HG02943 (cell line): ENCODE results near the gene NRIP1.
"Not testable (repeated sequence)": the region's sequence is repeated elsewhere in the genome, so short reads cannot be mapped to it uniquely, and the experiment has no call there.

Experiments used
- ATAC-seq: cut with Tn5 transposase; IDR thresholded peaks from one replicate; pipeline ENCODE4 v1.9.1; 2021; ENCODE audit warnings: mild to moderate bottlenecking, low read depth, moderate library complexity; ENCODE audit not compliant: unreplicated experiment

Gene NRIP1

DNA sequence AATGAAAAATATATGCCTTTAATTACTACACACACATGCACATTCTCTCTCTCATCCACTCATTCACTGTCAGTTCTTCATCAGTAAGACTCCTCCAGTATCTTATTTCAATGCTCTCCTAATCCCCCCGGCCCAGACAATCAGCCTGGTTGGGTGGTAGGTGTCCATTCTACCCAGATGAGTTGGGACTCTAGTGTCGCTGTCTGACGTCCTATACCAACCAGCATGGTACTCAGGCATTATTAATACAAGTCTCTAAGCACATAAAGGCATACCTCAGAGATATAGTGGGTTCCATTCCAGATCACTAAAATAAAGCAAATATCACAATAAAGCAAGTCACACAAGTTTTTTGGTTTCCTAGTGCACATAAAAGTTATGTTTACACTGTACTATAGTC lies 19.8 kb downstream of the NRIP1 start:
- ATAC-seq = no peak

DNA sequence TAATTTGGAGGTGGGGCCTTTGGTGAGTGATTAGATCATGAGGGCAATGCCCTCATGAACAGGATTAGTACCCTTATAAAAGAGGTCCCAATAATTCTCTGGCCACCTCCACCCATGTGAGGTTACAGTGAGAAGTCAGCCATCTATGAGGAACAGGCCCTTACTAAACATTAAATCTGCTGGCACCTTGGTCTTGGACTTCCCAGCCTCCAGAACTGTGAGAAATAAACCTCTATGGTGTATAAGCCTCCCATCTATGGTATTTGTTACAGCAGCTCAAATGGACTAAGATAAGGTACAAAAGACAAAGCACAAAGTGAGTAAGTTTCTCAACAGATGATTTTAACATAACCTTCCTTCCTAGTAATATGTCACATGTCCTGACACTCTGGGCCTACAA lies 22.3 kb downstream of the NRIP1 start:
- ATAC-seq = no peak

DNA sequence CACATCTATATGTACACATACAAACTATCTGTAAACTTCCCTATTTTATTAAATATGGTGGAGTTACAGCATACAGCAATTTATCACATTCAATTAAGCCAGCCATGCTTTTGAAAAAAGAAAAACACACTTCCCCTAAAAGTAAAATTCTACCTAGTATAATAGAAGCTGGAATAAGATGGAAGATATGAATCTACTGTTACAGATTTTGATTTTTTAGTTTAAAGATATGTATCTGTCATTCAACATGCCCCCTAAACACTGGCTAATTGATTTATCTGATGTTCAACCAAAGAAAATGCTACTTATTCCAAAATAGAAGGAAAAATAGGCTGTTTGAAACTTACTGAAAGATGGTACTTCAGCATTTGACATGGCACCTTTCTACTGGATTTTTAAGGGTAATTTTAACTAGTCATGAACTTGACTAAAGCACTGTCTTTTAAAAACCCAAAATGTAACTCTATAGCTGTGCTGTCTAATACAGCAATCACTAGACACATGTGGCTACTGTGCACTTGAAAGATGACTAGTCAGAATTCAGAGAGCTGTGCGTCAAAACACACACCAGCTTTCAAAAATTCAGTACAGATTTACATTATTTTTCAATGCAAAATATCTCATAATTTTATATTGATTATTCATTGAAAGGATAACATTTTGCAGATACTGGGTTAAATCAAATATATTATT lies 25.0 kb downstream of the NRIP1 start:
- ATAC-seq = no peak

DNA sequence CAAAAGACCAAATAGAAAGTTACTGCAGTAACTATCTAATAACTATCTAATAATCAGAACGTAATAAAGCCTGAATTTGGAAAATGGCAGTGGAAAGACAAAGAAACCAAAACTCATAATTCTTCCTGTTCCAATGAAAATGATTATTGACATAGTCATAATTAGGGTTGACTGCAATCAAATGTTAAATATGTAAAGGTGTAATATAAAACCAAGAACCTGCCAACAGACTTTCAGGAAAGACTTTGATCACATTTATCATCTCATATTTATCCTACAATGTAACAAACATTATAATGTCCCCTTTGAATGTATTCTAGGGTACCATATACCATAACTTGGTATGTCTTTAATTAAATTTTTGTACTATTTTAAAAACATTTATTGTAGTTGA lies 26.9 kb downstream of the NRIP1 start:
- ATAC-seq = no peak

DNA sequence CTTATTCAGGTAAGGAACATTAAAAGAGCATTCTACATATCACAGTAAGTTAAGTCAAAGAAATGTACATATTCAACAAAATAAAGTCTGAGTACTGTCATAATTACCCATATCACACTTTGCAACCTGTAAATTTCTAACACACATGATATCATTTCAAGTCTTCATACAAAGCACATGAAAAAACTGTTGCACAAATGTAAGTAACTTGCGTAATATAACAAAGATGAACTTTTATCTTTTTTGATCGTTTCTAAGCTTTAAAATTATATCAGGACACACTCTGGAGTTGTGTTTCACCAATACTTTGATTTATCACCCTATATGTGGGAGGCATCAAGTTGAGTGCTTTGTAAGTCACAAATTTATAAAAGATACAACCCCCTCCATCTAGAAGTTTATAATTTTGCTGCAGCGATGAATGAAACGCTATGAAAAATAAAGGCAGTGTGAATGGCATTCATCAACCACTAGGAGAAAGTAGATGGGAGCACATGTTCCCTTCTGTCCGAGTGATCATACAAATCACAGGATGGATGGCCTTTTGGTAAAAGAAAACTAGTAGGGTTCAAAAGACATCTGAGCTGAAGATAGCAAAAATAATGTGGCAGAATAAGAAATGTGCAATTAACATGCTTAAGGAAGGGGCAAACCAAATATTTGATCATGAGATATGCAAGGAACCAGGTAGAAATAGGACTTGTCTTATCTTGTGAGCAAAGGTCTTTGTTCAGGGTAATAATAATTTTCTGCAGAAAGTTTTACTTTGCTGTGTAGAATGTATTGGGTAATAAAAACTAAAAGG lies 27.5 kb downstream of the NRIP1 start:
- no peak for ATAC-seq

DNA sequence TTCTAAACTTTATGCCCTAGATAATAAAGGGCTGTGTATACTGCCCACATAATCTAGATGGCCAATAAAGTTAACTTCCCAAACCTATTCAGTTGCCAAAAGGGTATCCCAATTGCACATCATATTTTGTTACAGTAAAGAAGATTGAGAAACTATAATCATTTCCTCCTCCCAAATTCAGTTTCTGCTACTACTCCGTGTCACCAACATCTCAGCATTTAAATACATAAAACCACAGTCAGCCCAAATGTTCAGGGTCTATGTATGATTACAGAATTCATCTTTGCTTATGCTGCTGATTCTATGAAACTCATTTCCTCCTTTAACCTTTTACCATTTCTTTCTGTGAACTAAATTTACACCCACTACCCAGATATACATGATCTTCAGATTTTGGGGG lies 28.6 kb downstream of the NRIP1 start:
- no peak for ATAC-seq

DNA sequence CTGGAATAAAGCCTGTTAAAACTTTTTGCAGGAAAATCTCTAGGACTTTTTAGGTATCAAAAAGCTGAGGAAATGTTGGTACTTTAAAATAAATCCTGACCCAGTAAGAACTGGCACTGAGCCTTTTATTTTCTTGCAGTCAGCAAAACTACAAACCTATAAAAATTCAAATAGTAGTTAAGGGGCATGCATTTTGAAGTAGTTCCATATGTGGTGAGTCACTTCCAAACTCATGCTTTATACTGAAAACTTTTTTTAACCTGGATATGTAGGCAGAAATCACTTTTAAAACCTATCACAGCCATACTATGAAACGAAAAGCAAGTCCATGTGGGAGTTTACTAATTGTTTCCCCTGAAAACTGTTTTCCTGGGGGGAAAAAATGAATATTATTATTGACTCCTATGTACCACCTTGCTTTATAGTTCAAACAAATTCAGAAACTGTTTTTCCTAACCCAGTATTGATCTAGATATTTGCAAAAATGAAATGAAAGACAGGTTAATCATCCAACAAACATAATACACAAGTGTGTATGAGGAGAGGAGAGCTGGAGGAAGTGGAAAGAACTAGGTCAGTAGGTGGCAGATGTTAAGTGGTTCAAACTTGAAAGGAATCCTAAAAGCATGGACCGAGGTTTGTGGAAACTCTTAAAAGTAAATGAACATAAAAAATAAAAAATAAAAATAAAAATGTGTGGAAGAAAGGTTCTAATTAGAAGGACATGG lies 30.5 kb downstream of the NRIP1 start:
- no peak for ATAC-seq

DNA sequence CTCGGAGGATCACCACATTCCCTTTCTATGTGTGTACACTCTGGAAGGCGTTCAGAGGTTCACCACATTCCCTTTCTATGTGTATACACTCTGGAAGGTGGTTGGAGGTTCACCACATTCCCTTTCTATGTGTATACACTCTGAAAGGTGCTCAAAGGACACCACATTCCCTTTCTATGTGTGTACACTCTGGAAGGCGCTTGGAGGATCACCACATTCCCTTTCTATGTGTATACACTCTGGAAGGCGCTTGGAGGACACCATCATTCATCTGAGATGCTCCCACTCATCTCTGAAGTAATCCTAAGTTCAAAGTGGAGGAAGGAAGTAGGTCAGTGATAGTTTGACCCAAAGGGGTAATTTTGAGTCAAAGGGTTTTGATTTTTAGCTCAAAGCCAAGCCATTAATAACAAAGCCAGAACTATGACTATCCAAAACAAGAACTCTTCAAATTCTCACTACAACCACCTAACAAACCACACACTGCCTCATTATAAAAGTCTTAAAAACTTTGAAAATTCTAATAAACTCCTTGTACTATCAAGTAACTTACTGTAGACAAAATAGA lies 32.9 kb downstream of the NRIP1 start:
- ATAC-seq = no peak

DNA sequence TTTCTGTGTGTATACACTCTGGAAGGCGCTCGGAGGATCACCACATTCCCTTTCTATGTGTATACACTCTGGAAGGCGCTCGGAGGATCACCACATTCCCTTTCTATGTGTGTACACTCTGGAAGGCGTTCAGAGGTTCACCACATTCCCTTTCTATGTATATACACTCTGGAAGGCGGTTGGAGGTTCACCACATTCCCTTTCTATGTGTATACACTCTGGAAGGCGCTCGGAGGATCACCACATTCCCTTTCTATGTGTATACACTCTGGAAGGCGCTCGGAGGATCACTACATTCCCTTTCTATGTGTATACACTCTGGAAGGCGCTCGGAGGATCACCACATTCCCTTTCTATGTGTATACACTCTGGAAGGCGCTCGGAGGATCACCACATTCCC lies 33.4 kb downstream of the NRIP1 start:
- ATAC-seq = not testable (repeated sequence)

DNA sequence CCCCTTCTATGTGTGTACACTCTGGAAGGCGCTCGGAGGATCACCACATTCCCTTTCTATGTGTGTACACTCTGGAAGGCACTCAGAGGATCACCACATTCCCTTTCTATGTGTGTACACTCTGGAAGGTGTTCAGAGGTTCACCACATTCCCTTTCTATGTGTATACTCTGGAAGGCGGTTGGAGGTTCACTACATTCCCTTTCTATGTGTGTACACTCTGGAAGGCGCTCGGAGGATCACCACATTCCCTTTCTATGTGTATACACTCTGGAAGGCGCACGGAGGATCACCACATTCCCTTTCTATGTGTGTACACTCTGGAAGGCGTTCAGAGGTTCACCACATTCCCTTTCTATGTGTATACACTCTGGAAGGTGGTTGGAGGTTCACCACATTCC lies 33.9 kb downstream of the NRIP1 start:
- ATAC-seq = not testable (repeated sequence)

DNA sequence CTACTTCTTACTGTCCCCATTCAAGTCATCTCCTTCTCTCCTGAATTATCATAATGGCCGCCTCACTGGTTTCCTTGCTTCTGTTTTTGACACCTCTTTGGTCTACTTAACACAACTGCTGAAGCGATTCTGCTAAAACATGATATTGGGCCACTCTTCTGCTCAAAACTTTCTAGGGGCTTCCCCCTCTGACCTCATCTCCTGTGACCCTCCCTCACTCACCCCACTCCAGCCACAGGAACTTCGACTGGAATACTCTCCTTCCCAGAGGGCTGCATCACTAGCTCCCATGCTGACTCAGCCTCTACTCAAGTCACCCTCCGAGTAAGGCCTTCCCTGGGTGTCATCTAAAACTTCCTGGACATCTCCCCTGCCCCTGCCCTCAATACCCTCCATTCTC lies 35.7 kb downstream of the NRIP1 start:
- no peak for ATAC-seq

DNA sequence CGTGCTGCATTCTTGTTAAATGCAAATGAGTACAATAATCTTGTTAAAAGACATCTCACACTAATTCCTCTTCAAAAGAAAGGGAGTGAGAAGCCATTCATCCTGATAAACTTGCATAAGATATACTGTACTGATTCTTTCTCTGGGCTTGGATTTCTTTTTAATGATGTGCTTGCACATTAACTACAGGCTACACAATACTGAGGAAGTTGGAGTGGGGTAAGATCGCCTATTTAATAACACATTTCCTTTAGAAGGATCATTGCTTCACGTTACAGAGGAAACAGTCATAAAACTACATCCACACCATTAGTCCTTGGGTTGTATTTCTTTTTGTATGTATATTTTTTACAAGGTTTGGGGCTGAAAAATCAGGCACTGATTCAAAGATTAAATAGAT lies 36.6 kb downstream of the NRIP1 start:
- ATAC-seq = no peak

DNA sequence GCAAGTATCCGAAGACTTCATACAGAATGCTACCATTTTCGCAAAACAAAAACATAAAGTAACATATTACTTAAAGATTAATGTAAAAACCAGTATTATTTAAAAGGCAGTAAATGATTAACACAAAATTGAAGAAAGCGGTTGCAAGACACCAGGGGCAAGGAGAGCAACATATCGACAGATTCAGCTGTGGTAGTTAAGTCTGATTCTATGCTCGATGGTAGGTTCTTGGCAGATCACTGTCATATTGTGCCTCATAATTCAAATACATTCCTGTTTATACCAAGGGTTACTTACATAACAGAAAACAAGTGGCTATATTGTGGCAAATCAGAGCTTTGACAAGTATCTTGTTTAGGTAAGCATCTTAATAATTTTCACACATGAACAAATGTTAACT lies 37.7 kb downstream of the NRIP1 start:
- ATAC-seq = no peak

DNA sequence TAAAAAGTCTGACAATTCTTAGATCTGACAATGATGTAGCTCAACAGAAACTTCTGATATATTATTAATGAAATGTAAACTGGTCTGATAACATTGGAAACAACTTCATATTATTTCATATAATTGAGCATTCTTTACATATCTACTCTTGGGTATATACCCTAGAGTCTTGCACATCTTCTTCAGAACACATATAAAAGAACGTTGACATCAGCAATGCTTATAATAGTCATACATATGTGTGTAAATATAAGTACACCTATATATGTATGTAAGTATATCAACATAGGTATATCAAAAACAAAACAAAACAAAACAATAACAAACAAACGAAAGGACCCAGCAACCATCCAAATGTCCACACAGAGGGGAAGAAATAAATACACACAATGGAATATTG lies 38.4 kb downstream of the NRIP1 start:
- no peak for ATAC-seq

DNA sequence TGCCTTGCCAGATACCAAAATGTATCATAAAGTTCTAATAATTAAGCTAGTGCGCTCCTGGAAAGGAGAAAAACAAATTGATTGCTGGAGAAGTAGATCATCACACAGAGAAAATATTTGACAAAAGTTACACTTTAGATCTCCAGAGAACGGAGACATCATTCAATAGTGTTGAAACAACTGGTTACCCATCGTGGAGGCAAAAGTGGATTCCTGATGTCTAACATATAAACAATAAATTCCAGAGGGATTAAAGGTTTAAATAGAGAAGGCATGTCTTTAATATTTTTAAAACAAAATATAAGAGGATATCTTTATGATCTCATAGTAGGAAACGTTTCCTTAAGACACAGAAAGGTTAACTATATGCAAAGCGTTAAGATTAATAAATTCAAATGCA lies 41.0 kb downstream of the NRIP1 start:
- no peak for ATAC-seq

DNA sequence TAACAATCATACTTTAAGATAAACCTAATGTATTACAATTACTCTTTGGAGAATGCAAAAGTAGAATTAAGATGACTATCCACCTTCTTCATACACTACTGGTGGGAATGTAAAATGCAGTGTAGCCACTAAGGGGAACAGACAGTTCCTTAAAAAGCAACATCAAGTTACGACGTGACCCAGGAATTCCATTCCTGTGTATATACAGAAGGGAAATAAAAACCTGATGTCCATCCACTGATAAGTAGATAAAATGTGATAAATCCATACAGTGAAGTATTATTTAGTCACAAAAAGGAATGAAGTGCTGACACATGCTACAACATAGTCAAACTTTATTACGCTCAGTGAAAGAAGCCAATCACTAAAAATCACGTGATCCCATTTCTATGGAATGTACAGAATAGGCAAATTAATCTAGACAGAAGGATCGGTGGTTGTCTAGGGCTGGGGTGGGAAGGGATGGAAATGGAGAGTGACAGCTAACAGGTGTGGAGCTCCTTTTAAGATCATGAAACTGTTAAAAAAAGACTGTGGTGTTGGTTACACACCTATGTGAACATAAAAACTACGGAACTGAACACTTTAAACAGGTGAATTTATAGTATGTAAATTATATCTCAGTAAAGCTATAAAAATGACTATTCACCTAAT lies 42.1 kb downstream of the NRIP1 start:
- no peak for ATAC-seq

DNA sequence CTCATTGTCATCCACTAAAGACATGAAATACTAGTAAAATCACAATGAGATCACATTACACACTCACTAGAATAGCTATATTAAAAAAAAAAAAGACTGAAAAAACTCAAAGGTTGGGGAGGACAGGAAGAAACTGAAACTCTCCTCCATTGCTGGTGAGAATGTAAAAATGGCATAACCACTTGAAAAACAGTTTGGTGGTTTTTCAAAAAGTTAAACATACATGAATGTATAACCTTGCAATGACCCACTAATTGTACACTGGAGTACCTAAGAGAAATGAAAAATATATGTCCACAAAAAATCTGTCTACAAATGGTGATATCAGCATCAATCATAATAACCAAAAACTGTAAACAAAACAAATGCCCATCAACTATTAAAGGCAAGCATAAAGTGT lies 44.0 kb downstream of the NRIP1 start:
- peak; percentile 62 for ATAC-seq

DNA sequence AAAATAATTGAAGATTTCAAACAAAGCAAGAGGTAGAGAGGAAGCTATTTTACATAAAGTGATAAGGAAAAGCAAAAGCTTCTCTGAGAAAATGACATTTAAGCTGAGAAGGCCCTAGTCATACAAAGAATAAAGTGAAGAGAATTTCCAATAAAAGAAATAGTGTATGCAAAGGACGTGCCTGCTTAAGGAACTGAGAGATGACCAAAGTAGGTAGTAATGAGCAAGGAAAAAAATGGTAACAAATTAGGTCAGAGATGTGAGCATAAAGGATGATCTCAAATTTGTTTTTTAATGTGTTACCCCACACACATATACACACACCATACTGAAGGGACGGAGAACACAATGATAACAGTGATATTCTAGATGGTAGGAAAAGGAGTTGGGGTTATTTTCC lies 46.4 kb downstream of the NRIP1 start:
- ATAC-seq = no peak

DNA sequence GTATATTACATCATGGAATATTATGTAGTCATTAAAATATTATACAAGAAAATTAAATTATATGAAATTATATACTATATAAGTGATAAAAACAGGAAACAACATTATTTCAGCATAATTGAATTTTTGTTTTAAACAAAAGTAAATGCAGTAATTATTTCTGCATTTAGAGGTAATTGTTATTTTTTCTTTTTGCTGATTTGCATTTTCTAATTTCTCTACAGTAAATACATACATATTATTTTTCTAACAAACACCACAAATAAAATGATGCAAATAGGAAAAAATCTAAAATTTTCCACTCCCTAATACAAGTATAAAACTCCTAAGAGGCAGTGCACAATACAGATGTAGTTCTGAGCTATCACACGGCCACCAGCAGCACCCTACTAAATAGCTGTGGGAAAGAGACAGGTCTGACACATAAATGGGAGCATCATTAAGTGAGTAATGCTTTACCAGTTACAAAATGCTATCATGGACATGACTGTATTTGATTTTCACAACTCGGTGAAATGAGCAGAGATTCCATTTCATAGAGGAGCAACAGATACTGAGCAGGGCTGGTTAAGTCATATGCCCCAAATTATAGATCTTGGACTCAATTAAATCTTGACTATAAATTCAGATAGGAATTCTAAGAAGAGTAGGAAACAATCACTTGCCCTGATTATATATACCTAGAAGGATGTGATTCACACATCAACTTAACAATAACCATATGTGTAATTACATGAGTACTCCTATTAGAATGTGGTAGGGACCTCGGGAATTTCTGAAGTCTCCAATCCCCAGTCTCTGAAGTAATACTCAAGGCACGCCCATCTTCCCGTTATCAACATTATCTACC lies 49.0 kb downstream of the NRIP1 start:
- ATAC-seq = no peak

DNA sequence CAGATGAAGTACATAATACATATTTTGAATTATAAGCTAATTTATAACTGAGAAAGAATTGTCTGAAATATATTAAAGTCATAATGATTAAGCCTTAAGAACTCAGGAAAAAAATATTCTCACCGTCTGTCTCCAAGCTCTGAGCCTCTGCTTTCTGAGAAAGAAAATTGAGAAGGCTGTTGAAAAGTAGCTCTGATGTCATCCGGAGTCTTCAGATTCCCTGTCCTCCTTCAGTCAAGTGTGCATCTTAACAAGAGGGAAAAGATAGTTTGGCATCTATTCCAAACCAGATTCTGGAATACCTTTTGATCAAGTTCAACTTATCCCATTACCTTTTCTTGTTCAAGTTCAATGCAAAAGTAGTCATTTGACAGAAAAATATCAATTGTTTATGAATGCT lies 50.6 kb downstream of the NRIP1 start:
- ATAC-seq = no peak
